Epidermal melanocyte (primary cell): ENCODE measurements around the gene DEAF1.
A peak's percentile ranks its signal among the peaks of the same experiment; 100 is the strongest.

Experiments
- DNase-seq: peaks from one replicate; pipeline ENCODE4 v3.0.0; 2011; ENCODE audit warnings: low spot score; ENCODE audit not compliant: insufficient read length

The DEAF1 gene

GRCh38 chr11:721741-722345, 26.8 kb upstream of the DEAF1 start:
- no peak for DNase-seq

- no peak for DNase-seq
Measured at GRCh38 chr11:721247-721740, 26.3 kb upstream of the DEAF1 start.

GRCh38 chr11:720642-721246, 25.7 kb upstream of the DEAF1 start:
- no peak for DNase-seq

- DNase-seq, result no peak
Measured at GRCh38 chr11:720017-720641, 25.1 kb upstream of the DEAF1 start.

GRCh38 chr11:719214-720016, 24.4 kb upstream of the DEAF1 start:
- no peak for DNase-seq

- DNase-seq, result no peak
Measured at GRCh38 chr11:714436-714835, 19.4 kb upstream of the DEAF1 start.

- DNase-seq, result no peak
Measured at GRCh38 chr11:709109-709997, 14.3 kb upstream of the DEAF1 start.

- DNase-seq, result no peak
Measured at GRCh38 chr11:708511-708910, 13.5 kb upstream of the DEAF1 start.

GRCh38 chr11:707817-708420, 12.9 kb upstream of the DEAF1 start:
- no peak for DNase-seq

- DNase-seq, result peak; percentile 64
Measured at GRCh38 chr11:706957-707816, 12.2 kb upstream of the DEAF1 start.

GRCh38 chr11:706439-706956, 11.5 kb upstream of the DEAF1 start:
- no peak for DNase-seq

- no peak for DNase-seq
Measured at GRCh38 chr11:705646-706438, 10.8 kb upstream of the DEAF1 start, which contains the start of gene EPS8L2. Gene EPS8L2, plus strand, starts transcription at chr11:706231. Its CDS starts 3,177 bp downstream, at chr11:709408.

- no peak for DNase-seq
Measured at GRCh38 chr11:704781-705645, 10.0 kb upstream of the DEAF1 start.

- no peak for DNase-seq
Measured at GRCh38 chr11:704228-704674, 9.2 kb upstream of the DEAF1 start.

GRCh38 chr11:703506-703905, 8.5 kb upstream of the DEAF1 start:
- DNase-seq, result no peak

- DNase-seq, result no peak
Measured at GRCh38 chr11:702462-703461, 7.7 kb upstream of the DEAF1 start.
